Measurements from ENCODE around the gene ELP5.

Gene ELP5

DNA sequence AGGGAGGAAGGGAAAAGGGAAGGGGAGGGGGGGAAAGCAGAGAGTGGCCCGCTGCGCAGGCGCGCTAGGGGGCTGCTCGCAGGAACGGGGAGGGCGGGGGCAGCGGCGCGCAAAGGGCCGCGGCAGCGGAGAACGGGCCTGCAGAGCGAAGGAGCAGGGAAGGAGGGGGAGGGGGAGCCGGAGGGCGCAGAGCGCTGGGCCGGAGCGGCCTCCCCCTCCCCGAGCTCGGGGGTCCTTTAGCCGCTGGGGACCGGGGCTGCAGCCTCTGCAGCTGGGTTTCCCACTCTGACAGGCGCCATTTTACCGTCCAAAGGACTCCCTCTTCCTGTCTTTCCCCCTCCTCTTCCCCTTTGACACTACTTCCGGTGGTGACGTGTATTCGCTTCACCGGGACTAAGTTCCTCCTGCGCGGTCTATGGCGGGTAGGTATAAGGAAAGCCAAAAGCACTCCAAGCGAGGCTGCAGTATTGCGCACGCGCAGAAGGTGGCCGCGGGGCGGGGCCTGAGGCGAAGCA lies 297 bp upstream of the ELP5 start, which contains the start of gene CTDNEP1:
CTDNEP1 (minus strand) TSS at position 74 of the 515 bp plus-strand sequence. CDS start 438 bp downstream, outside the sequence.
- ATAC-seq (ENCODE audit: low read depth) = peak; percentile 87
- H3K36me3 ChIP-seq (ENCODE audit: low read depth) = peaks cover 32% of the 10 kb centered on the region
- DNase-seq (ENCODE audit: low spot score) = peak; percentile 97
- H3K9me3 ChIP-seq (ENCODE audit: severe bottlenecking) = no peaks in the 10 kb centered on the region
- TF ChIP-seq, protein P1, sequence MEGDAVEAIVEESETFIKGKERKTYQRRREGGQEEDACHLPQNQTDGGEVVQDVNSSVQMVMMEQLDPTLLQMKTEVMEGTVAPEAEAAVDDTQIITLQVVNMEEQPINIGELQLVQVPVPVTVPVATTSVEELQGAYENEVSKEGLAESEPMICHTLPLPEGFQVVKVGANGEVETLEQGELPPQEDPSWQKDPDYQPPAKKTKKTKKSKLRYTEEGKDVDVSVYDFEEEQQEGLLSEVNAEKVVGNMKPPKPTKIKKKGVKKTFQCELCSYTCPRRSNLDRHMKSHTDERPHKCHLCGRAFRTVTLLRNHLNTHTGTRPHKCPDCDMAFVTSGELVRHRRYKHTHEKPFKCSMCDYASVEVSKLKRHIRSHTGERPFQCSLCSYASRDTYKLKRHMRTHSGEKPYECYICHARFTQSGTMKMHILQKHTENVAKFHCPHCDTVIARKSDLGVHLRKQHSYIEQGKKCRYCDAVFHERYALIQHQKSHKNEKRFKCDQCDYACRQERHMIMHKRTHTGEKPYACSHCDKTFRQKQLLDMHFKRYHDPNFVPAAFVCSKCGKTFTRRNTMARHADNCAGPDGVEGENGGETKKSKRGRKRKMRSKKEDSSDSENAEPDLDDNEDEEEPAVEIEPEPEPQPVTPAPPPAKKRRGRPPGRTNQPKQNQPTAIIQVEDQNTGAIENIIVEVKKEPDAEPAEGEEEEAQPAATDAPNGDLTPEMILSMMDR (IDR thresholded peaks at IDR 0.05; ENCODE audit: poor library complexity, severe bottlenecking) = no peak
- no peaks in the 10 kb centered on the region for H3K27me3 ChIP-seq (ENCODE audit: insufficient read depth, poor library complexity, severe bottlenecking)
- H3K4me1 ChIP-seq (ENCODE audit: insufficient read depth, poor library complexity, severe bottlenecking) = no peaks in the 10 kb centered on the region
- H3K4me3 ChIP-seq (ENCODE audit: severe bottlenecking) = peak within 1 kb of the TSS; percentile 62
- H3K27ac ChIP-seq (ENCODE audit: poor library complexity, severe bottlenecking) = peak within 1 kb of the TSS; percentile 70

DNA sequence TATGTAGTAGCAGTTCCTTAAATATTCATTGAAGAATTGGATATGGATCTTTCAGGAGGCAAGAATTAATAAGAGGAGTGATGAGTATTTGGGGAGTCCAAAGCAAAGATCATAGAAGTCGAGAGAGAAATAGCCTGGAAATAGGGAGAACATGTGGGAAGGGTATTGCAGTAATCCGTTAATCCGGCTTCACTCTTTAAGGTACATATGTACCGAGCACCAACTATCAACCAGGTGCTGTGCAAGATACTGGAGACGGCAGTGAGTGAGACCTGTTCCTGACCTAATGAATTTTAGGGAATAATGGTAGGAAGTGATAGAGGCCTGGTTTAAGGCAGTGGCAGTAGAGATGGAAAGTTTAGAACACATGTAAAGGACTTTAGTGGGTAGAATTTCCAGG lies 1.1 kb downstream of the ELP5 start:
- peaks cover 41% of the 10 kb centered on the region for H3K36me3 ChIP-seq (ENCODE audit: low read depth)
- H3K27ac ChIP-seq (ENCODE audit: poor library complexity, severe bottlenecking) = peak overlapping the region; percentile 70

DNA sequence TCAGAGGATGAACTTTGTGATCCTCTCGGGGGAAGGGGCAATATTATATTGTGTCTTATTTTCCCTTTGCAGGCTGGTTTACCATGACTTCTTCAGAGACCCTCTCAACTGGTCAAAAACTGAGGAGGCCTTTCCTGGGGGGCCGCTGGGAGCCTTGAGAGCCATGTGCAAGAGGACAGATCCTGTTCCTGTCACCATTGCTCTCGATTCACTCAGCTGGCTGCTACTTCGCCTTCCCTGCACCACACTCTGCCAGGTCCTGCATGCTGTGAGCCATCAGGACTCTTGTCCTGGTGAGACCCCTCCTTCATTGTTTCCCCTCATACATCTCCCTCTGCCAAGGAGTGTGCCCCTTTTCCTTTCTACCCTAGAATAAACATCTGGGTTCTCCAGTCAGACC lies 2.5 kb downstream of the ELP5 start:
- ATAC-seq (ENCODE audit: low read depth) = no peak
- Histone ChIP-seq H3K9me3 (ENCODE audit: severe bottlenecking) (no peaks in the 10 kb centered on the region), H3K4me1 (ENCODE audit: insufficient read depth, poor library complexity, severe bottlenecking) (peaks cover 8% of the 10 kb centered on the region), H3K27me3 (ENCODE audit: insufficient read depth, poor library complexity, severe bottlenecking) (no peaks in the 10 kb centered on the region), H3K4me3 (ENCODE audit: severe bottlenecking) (no peak overlapping the region), H3K36me3 (ENCODE audit: low read depth) (peaks cover 56% of the 10 kb centered on the region), H3K27ac (ENCODE audit: poor library complexity, severe bottlenecking) (no peak overlapping the region)
- TF ChIP-seq, protein P1 (IDR thresholded peaks at IDR 0.05; ENCODE audit: poor library complexity, severe bottlenecking) = no peak
- DNase-seq (ENCODE audit: low spot score) = no peak

More for the DNA sequence above, 1.1 kb downstream of the ELP5 start:
- no peaks in the 10 kb centered on the region for H3K4me1 ChIP-seq (ENCODE audit: insufficient read depth, poor library complexity, severe bottlenecking)
- H3K9me3 ChIP-seq (ENCODE audit: severe bottlenecking) = no peaks in the 10 kb centered on the region
- DNase-seq (ENCODE audit: low spot score) (no peak), ATAC-seq (ENCODE audit: low read depth) (no peak)
- no peaks in the 10 kb centered on the region for H3K27me3 ChIP-seq (ENCODE audit: insufficient read depth, poor library complexity, severe bottlenecking)
- H3K4me3 ChIP-seq (ENCODE audit: severe bottlenecking) = peak overlapping the region; percentile 62
- TF ChIP-seq, protein P1 (IDR thresholded peaks at IDR 0.05; ENCODE audit: poor library complexity, severe bottlenecking) = no peak

DNA sequence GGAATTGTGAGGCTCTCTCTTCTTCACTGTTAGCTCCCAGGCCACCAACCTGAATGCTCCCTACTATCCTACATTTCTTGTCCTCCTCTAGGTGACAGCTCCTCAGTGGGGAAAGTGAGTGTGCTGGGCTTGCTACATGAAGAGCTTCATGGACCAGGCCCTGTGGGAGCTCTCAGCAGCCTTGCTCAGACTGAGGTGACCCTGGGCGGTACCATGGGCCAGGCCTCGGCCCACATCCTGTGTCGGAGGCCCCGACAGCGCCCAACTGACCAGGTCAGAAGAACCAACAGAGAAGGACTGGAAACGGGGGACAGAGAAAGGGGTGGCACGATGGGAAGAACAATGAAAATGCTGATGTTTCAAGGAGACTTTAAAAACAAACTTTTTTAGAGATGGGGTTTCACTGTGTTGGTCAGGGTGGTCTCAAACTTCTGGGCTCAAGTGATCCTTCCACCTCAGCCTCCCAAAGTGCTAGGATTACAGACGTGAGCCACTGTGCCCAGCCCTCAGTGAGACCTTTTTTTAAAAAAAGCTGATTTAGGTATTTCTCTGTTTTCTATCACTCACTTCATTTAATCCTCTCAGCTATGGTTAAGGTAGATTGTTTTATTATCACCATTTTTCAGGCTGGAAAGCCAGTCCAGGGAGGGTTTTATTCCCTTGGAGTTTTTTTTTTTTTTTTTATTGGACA lies 4.9 kb downstream of the ELP5 start:
- no peak overlapping the region for H3K4me3 ChIP-seq (ENCODE audit: severe bottlenecking)
- no peak for ATAC-seq (ENCODE audit: low read depth)
- H3K36me3 ChIP-seq (ENCODE audit: low read depth) = peaks cover 74% of the 10 kb centered on the region
- H3K9me3 ChIP-seq (ENCODE audit: severe bottlenecking) = no peaks in the 10 kb centered on the region
- H3K27me3 ChIP-seq (ENCODE audit: insufficient read depth, poor library complexity, severe bottlenecking) = no peaks in the 10 kb centered on the region
- no peak overlapping the region for H3K27ac ChIP-seq (ENCODE audit: poor library complexity, severe bottlenecking)
- no peak for DNase-seq (ENCODE audit: low spot score)
- TF ChIP-seq, protein P1 (IDR thresholded peaks at IDR 0.05; ENCODE audit: poor library complexity, severe bottlenecking) = no peak
- peaks cover 16% of the 10 kb centered on the region for H3K4me1 ChIP-seq (ENCODE audit: insufficient read depth, poor library complexity, severe bottlenecking)
